Activated CD4-positive, alpha-beta T cell treated with anti-CD3 and anti-CD28 coated beads, Interleukin-10, Interleukin-2, amounts not matched to agents 100 ng/mL and 50 ng/mL, durations not matched to agents 16 hours and 8 hours (primary cell): ENCODE results near the gene TMEM213.
"Not testable (repeated sequence)": the region's sequence is repeated elsewhere in the genome, so short reads cannot be mapped to it uniquely, and the experiment has no call there.

Experiments used
- DNase-seq: peaks from one replicate; pipeline ENCODE4 v3.0.0-alpha.2; 2020

Gene TMEM213

DNA sequence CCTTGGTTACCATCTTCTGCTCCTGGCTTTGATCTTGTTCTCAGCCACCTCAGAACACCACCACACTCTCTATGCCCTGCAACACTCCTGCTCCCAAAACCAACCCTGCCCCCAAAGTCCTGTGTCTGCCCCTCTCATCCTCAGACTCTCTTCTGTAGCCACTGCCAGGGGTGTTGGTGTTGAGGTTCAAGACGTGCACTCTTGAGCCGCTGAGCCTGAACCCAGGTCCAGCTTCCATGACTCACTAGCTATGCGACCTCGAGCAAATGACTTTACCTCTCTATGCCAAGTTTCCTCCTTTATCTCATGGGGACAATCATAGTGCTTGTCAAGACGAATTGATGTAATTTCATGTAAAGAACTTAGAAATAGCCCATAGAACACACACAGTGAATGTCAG is 1.0 kb downstream of the TMEM213 start:
- DNase-seq = no peak

DNA sequence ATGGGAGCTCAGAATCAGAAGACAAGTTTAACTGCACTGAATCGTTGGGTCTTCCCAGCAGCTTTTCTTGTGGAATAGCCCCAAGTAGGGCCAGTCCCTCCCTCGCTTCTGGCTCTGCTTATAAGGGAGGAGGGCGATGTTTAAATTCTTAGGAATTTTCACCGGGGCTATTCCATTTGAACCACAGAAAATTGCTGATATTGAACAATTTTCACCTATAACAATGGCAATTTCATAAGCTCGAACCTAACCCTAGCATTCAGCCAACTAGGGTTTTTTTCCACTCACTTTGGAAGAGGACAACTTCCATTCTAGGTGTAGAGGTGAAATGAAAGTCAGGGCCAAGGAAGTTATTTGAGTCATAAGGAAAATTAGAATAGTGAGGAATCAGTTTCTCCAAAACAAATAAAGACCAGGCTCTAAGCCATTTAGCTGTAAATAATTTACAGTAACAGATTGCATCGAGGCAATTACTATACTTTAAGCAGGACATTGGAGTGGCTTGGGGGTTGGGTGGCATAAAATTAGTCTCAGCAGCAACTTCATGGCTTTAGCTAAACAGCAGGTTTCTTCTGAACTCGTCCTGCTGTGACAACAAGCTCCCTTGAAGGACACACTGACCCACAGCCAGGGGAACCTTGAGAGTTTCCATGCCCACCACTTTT is 1.7 kb downstream of the TMEM213 start:
- DNase-seq = no peak

DNA sequence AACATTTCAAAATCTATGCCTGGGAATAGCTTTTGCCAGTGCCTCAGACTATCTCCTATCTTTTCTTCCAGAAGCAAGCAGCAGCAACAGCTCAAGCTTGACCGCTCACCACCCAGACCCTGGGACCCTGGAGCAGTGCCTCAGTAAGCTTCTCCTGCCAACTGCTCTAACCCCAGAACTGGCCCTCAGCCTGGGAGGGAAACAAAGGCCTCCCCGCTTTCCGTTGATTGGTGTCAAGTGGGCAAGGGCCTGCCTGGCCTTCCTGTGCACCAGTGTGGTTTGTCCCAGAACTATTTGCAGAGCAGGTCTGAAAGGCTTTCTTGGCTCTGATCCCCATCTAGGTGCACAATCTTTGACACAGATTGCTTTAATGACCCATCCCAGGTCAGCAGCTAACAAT is 3.5 kb downstream of the TMEM213 start:
- DNase-seq = no peak

DNA sequence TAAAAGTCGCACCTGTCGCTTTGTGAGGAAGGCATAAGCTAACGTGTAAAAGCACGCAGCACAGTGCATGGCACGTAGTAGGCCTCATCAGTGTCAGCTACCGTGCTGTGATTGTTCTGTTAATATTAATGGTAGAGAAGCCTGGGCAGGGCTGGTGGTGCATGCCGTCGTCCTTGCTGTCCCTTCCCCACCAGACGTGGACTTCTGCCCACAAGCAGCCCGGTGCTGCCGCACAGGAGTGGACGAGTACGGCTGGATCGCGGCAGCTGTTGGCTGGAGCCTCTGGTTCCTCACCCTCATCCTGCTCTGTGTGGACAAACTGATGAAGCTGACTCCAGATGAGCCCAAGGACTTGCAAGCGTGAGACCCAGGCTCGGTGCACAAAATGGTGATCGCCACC is 4.9 kb downstream of the TMEM213 start:
- DNase-seq = no peak

DNA sequence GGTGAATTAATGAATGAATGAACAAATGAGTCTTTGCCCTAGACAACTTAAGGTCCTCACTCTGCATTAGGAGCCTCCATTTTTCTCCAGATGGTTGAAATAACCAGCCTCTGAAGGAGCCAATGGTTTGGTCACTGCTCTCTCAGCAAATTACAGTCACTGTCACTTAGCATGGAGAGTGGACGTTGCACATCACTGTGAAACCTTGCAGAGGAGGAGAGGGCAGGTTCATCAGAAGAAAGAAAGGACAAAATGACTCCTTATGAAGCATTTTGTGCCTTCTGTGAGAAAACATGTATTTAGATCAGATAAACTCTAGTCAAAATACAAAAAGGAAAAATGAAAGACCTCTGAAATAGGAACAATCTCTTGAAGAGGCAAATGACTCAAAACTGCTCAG is 6.8 kb downstream of the TMEM213 start:
- DNase-seq = peak; percentile 11

DNA sequence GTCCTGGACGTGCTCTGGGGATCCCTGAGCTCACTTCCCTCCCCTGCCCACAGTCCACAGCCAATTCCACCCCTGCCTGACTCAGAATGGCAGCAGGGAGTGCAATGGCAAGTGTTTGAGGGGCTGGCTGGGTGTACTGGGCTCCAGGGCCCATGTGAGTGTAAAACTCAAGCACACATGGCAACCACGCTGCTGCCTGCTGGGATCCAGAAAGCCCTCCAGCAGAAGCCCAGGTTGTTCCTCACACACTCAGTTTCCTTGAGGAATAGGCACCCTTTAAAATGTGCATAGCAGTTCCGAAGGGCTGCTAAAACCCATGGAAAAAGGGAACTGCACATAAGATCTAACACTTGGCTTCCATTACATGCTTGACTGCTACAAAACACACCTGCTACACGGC is 11.6 kb downstream of the TMEM213 start:
- no peak for DNase-seq

DNA sequence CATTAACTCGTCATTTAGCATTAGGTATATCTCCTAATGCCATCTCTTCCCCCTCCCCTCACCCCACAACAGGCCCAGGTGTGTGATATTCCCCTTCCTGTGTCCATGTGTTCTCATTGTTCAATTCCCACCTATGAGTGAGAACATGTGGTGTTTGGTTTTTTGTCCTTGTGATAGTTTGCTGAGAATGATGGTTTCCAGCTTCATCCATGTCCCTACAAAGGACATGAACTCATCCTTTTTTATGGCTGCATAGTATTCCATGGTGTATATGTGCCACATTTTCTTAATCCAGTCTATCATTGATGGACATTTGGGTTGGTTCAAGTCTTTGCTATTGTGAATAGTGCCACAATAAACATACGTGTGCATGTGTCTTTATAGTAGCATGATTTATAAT is 13.5 kb downstream of the TMEM213 start:
- not testable (repeated sequence) for DNase-seq

DNA sequence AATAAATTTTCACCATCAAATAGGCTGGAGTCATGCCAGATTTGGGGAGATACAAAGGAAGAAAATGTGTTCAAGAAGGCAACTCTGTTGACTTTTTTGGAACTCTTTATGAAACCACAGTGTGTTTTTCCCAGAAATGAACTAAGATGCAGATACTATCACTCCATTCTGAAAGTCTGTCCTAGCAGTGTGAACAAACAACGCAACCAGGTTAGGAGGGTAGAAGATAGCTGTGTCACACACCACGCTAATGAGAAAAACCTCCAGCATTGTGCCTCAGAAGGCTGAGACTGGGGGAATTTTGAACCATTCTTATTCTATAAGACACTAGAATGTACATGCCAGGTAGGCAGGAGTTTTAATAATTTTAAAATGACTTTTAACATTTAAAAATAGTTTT is 16.2 kb downstream of the TMEM213 start:
- peak; percentile 54 for DNase-seq

DNA sequence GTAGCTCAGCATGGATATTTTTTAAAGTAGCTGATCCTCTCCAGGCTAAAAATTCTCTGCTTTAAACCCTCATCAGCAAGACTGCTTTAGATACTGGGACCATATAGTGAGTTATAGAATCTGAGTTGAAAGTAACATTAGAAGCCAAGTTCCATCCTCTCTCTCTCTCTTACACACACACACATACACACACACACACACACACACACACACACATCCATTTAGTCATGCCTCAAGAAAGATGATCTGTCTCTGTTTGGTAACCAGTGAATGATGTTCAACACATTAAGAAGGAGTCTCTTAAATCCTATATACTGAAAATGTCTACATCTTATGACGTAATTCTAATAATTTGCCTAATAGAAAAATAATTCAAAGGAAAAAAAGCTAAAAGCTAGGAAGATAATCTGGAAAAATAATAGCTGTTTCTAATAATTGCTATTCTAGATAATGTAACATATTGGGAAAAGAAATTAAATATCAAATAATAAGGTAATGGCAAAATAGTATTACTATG is 17.1 kb downstream of the TMEM213 start:
- DNase-seq = no peak

DNA sequence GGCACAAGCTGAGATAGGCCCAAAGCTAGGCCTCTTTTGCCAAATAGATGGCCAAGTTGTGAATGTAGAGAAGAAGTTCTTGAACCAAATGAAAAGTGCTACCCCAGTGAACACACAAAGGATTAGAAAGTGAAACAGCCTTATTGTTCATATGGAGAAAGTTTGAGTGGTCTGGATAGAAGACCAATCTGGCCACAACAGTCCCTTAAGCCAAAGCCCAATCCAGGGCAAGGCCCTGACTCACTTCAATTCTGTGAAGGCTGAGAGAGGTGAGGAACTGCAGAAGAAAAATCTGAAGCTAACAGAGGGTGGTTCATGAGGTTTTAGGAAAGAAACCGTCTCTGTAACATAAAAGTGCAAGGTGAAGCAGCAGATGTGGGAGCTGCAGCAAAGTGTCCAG is 18.9 kb downstream of the TMEM213 start:
- DNase-seq = peak; percentile 40

DNA sequence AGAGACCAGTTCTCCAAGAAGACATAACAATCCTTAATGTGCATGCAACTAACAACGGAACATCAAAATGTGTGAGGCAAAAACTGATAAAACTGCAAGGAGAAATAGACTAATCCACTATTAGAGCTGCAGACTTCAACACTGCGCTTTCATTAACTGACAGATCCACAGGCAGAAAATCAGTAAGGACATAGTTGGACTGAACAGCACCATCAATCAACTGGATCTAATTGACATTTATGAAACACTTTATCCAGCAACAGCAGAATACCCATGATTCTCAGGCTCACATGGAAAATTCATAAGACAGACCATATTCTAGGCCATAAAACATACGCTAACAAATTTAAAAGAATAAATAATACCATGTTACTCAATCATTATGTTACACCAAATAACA is 21.8 kb downstream of the TMEM213 start:
- DNase-seq = no peak

DNA sequence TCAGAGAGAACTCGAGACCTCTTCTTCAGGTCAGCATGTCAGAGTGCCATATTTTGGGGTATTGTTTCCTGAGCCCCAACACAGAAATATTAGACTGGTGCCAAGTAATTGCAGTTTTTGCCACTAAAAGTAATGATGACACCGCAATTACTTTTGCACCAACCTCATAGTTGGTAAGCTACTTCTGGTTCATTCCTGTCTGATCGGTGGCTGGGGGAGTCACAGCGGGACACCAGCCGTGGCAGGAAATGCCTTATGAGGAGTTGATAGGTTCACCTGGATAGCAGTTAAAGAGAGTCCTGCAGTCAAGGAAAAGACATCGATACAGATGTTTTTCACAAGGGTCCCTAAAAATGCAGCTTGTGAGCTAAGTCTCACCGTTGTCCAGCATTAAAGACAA is 24.1 kb downstream of the TMEM213 start:
- DNase-seq = no peak

DNA sequence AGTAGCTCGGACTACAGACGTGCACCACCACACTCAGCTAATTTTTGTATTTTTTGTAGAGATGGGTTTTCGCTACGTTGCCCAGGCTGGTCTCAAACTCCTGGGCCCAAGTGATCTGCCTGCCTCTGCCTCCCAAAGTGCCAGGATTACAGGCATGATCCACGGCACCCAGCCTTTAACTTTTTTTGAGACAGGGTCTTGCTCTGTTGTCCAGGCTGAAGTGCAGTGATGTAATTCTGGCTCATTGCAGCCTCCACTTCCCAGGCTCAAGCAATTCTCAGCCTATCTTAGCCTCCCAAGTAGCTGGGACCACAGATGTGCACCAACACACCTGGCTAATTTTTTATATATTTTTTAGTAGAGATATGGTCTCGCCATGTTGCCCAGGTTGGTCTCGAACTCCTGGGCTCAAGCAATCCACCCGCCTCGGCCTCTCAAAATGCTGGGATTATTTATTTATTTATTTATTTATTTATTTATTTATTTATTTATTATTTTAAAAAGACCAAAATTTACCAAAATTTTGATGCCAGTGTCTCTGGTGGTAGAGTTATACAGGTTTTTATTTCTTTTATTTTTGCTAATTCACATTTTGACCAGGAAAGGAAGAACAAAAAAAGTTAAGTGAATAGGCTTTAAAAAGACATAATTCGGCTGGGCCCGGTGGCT is 25.2 kb downstream of the TMEM213 start:
- DNase-seq = no peak

DNA sequence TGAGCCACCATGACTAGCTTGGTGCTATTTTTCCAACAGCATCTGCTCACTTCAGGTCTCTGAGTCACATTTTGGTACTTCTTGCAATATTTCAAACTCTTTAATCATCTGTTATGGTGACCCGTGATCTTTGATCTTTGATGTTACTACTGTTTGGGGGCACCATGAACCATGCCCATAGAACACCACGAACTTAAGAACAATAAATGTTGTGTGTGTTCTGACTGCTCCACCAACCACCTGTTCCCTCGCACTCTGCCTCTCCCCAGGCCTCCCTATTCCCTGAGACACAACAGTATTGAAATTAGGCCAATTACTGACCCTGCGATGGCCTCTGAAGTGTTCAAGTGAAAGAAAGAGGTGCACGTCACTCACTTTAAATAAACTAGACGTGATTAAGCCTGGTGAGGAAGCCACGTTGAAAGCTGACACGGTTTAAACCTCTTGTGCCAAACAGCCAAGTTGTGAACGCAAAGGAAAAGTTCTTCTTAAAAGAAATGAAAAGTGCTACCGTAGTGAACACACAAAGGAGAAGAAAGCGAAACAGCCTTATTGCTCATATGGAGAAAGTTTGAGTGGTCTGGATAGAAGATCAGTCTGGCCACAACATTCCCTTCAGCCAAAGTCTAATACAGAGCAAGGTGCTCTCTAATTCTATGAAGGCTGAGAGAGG is 27.4 kb downstream of the TMEM213 start:
- DNase-seq = peak; percentile 45

DNA sequence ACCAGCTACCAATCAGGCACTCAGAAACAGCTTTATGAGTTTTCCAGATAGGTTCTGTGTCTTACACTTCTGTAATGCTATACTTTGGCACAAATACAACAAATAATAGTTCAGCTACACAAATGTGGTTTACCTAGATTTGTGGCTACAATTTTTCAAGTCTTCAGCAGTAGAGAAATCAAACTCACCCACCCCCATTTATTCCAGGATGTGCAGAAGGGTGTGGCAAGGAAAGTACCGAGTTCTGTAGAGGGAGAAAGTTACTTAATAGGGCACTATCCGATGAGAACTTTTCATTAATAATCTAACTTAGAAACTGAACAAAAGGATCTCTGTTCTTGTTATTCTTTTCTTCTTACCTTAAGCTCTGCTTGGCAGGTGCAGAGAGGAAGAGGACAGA is 30.5 kb downstream of the TMEM213 start:
- DNase-seq = no peak

DNA sequence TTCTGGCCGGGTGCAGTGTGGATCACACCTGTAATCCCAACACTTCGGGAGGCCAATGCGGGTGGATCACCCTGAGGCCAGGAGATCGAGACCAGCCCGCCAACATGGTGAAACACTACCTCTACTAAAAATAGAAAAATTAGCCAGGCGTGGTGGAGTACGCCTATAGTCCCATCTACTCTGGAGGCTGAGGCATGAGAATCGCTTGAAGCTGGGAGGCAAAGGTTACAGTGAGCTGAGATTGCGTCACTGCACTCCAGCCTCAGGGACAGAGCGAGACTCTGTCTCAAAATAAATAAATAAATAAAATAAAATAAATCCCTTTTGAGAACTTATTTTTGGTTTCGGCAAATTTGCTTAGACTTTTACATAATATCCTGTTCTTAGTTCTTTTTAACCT is 31.5 kb downstream of the TMEM213 start:
- DNase-seq = no peak

DNA sequence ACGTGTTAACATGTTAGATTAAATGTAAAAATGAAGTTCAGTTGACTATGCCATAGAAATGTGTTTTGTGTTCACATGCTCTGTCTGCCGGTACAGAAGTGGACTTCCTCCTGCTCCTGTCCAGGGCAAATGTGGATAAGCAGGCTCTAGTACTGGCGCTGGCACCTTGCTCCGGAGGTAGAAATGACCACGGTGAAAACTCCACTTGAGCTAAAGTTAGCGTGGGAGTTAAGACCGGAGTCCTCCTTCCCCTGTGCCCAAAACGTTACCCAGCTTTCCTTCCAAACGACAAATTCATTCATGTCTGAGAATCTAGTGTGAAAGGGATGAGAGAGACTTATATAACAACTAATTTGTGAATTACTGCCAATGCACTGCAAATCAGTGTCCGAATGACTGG is 35.2 kb downstream of the TMEM213 start:
- DNase-seq = no peak

DNA sequence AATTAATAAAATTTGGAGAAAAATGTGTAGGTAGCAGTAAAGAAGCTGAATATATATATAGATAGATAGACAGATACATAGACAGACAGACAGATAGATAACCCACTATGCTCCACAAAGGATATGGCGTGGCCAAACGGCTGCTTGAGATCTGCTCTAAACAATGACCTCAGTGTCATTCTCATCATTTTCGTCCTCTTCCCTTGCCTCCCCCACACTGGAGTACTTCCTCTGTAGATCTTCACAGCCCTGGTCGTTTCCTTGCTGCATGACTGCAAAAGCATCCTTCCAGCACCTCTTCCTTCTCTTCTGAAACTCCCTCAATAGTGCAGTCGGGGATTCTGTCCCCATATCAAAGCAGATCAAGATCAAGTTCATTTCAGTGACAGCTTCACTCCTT is 35.8 kb downstream of the TMEM213 start:
- DNase-seq = peak; percentile 43

DNA sequence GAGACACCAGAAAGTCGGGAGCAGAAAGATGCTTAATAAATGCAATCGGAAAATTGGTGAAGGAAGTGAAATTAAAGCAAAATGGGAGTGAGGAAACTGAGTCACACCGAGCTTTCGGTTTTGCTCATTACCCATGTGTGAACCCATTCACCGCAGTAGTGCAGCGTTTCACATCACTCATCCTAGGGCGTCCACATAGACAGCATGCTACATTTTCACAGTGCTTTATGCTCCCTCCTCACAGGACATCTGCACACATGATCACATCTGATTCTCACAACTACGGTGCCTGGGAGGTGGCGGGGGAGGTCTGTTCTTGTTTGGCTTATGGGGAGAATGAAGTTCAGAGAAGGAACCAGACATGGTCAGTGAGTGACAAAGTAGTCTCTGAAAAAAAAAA is 36.8 kb downstream of the TMEM213 start:
- DNase-seq = peak; percentile 88

DNA sequence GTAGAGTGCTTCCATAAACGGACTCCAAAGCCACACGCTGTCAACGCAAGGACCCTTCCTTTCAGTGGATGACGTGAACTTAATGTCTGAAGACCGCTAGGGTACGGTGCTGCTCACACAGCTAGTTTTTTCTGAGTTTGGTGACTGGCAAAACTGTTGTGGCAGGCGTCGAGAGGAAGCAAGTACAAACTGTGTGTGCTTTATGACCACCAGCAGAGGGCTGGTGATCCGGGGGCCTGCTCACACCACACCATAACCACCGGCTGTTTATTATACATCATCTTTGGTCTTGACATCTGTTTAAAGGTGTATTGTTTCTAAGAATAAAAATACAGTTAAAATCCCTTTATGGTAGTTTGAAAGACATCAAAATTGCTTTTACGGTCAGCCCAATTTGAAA is 37.3 kb downstream of the TMEM213 start:
- DNase-seq = no peak

DNA sequence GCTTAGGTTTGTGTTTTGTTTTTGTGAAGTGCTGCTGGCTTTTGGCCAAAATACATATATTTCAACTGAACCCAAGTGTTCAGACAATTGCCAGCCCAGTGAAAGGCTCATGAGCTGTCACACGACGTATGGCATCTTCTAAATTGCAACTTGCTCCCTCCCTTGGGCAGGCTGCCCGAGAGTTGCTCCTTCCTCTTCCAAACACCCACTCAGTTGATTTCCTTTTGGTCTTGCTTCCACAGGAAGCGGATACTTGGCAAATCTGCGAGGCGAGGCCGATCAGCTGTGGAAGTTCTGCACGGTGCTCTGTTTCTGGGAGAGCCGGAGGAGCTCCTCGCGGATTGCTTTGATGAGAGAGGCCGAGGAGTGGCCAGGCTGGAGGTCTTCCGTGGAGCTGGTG is 39.8 kb downstream of the TMEM213 start:
- DNase-seq = no peak

DNA sequence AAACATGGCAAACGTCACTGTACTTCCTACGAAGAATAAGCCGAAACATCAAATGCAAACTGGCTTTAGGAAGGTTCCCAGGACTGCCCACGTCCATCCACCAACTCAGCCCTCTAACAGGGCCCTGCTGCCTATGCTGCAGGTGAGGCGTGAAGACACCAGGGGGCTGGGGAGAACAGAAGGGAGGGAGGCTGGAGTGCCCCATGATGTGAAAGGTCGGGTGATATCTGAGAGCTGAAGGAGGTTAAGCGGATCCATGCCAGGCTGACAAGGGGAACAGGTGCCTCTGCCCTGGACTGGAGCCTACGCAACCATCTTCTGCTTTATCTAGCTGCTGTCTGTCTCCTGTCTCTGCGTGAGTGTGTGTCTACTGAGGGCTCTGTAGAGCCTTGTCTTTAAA is 40.4 kb downstream of the TMEM213 start:
- no peak for DNase-seq

DNA sequence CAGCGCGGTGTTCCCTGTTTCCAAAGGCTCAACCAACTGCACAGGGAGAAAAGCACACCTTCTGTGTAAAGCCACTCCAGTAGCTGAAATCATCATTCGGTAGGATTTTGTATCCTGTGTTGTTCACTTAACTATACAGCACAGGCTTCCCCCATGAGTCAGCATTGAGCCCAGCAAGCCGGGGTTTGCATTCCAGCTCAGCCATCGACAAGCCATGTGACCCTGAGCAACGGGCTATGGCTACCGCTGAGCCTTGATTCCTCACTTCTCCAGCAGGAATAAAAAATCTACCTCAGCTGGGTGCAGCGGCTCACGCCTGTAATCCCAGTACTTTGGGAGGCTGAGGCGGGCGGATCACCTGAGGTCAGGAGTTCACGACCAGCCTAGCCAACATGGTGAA is 44.3 kb downstream of the TMEM213 start:
- no peak for DNase-seq
